ENCODE results near the gene TMPRSS15.
A peak's percentile ranks its signal among the peaks of the same experiment; 100 is the strongest.

Gene TMPRSS15

DNA sequence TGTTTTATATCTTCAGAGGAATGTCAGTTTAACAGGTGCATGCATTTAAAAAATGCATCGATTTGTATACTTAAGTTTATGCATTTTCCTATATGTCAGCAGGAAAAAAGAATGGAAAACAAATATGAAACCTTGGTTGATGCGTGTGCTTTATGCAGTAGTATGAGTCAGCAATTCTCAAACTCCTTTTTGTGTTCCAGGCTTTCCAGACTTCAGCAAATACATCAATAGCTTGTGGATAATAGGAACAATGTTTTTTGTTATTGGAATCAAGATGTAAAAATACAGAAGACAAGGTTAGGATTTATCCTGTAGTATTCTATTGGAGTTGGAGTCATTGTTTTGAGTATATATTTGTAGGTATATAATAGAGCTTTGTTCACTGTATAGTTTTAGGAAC is 113.7 kb downstream of the TMPRSS15 start:
- Histone ChIP-seq H3K27ac (ENCODE audit: low read length) (no peak overlapping the region), H3K9me3 (ENCODE audit: insufficient read depth, low read length) (no peaks in the 10 kb centered on the region), H3K4me3 (ENCODE audit: low read length) (no peak overlapping the region), H3K4me1 (ENCODE audit: low read length) (no peaks in the 10 kb centered on the region), H3K9ac (ENCODE audit: low read length) (no peak overlapping the region), H3K79me2 (ENCODE audit: low read length) (no peaks in the 10 kb centered on the region), H4K20me1 (ENCODE audit: insufficient read depth, low read length) (no peaks in the 10 kb centered on the region), H3K4me2 (ENCODE audit: low read length) (no peak overlapping the region), H3K36me3 (replicated peaks; ENCODE audit: low read depth, low read length) (no peaks in the 10 kb centered on the region), H2AFZ (ENCODE audit: low read depth, low read length) (no peak overlapping the region), H3K27me3 (ENCODE audit: low read depth, low read length) (no peaks in the 10 kb centered on the region)
- TF ChIP-seq, protein P1, sequence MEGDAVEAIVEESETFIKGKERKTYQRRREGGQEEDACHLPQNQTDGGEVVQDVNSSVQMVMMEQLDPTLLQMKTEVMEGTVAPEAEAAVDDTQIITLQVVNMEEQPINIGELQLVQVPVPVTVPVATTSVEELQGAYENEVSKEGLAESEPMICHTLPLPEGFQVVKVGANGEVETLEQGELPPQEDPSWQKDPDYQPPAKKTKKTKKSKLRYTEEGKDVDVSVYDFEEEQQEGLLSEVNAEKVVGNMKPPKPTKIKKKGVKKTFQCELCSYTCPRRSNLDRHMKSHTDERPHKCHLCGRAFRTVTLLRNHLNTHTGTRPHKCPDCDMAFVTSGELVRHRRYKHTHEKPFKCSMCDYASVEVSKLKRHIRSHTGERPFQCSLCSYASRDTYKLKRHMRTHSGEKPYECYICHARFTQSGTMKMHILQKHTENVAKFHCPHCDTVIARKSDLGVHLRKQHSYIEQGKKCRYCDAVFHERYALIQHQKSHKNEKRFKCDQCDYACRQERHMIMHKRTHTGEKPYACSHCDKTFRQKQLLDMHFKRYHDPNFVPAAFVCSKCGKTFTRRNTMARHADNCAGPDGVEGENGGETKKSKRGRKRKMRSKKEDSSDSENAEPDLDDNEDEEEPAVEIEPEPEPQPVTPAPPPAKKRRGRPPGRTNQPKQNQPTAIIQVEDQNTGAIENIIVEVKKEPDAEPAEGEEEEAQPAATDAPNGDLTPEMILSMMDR (IDR thresholded peaks at IDR 0.05; ENCODE audit: low read depth, low read length) = no peak
- TF ChIP-seq EZH2phosphoT487 (IDR thresholded peaks at IDR 0.05; ENCODE audit: low read depth) = no peak

DNA sequence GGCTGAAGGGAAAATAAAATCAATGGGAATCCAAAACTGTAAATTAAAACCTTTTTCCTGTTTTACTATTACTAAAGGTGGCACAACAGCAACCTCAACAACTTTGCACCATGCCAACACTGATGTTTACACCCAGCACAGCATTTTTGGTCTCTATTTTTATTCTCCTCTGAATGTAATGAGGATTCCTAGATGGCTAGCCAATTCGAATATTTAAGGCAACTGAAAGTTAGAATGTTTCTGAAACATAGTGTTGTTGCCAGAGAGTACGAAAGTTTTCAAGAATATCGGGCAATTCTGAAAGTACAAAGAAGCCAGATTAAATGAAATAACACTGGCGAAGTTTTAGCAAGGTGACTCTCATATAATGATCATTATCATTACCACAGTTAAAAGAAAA is 118.2 kb downstream of the TMPRSS15 start:
- Histone ChIP-seq H2AFZ (ENCODE audit: low read depth, low read length) (no peak overlapping the region), H3K9me3 (ENCODE audit: insufficient read depth, low read length) (no peaks in the 10 kb centered on the region), H3K4me3 (ENCODE audit: low read length) (no peak overlapping the region), H3K36me3 (replicated peaks; ENCODE audit: low read depth, low read length) (no peaks in the 10 kb centered on the region), H4K20me1 (ENCODE audit: insufficient read depth, low read length) (no peaks in the 10 kb centered on the region), H3K9ac (ENCODE audit: low read length) (no peak overlapping the region), H3K4me1 (ENCODE audit: low read length) (no peaks in the 10 kb centered on the region), H3K4me2 (ENCODE audit: low read length) (no peak overlapping the region), H3K79me2 (ENCODE audit: low read length) (no peaks in the 10 kb centered on the region), H3K27ac (ENCODE audit: low read length) (no peak overlapping the region), H3K27me3 (ENCODE audit: low read depth, low read length) (no peaks in the 10 kb centered on the region)
- no peak for TF ChIP-seq EZH2phosphoT487 (IDR thresholded peaks at IDR 0.05; ENCODE audit: low read depth)
- TF ChIP-seq, protein P1 (IDR thresholded peaks at IDR 0.05; ENCODE audit: low read depth, low read length) = no peak

DNA sequence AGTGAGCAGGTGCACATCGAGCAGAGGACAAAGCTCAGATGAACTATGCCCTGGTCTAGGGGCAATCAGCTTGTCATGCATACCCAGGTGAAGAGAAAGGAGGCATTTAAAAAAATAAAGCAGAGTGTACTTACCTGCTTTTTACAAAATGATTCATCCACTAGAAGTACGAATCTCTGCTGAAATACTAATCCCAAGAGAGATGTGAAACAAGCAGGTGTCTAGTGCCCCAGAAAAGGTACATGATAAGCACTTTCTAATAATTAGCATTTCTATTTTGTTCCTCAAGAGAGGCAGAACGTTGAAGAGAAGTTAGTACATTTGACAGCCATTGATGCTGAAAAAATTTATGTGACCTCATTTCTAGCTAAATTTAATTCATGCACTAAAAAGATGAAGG is 127.8 kb downstream of the TMPRSS15 start:
- no peaks in the 10 kb centered on the region for H4K20me1 ChIP-seq (ENCODE audit: insufficient read depth, low read length)
- H3K4me1 ChIP-seq (ENCODE audit: low read length) = peaks cover 12% of the 10 kb centered on the region
- H3K4me3 ChIP-seq (ENCODE audit: low read length) = no peak overlapping the region
- H3K9ac ChIP-seq (ENCODE audit: low read length) = no peak overlapping the region
- H3K27me3 ChIP-seq (ENCODE audit: low read depth, low read length) = no peaks in the 10 kb centered on the region
- no peak overlapping the region for H3K27ac ChIP-seq (ENCODE audit: low read length)
- no peak for TF ChIP-seq EZH2phosphoT487 (IDR thresholded peaks at IDR 0.05; ENCODE audit: low read depth)
- TF ChIP-seq, protein P1 (IDR thresholded peaks at IDR 0.05; ENCODE audit: low read depth, low read length) = no peak
- no peaks in the 10 kb centered on the region for H3K36me3 ChIP-seq (replicated peaks; ENCODE audit: low read depth, low read length)
- no peaks in the 10 kb centered on the region for H3K9me3 ChIP-seq (ENCODE audit: insufficient read depth, low read length)
- H2AFZ ChIP-seq (ENCODE audit: low read depth, low read length) = no peak overlapping the region
- H3K4me2 ChIP-seq (ENCODE audit: low read length) = peak overlapping the region; percentile 36; the same call in 1 of the 2 replicates
- no peaks in the 10 kb centered on the region for H3K79me2 ChIP-seq (ENCODE audit: low read length)

DNA sequence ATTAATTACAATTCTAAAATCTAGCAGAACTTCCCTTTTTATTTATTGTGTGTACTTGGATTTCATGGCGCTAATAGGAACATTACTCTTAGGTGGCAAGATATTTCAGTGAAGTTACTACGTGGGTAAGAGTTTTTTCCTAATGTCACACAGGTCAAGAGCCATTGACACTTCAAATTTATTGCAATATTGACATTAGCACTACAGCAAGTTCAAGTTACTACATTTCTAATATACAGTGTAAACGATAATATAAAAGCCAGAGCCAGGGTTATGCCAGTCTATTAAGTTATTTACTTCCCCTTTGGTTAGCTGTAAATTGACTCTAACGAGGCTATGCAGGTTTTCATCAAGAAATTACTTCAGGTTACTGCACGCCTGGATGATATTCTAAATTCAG is 129.2 kb downstream of the TMPRSS15 start:
- Histone ChIP-seq H3K79me2 (ENCODE audit: low read length) (no peaks in the 10 kb centered on the region), H3K9ac (ENCODE audit: low read length) (no peak overlapping the region), H2AFZ (ENCODE audit: low read depth, low read length) (no peak overlapping the region), H3K4me3 (ENCODE audit: low read length) (no peak overlapping the region), H3K4me1 (ENCODE audit: low read length) (peaks cover 12% of the 10 kb centered on the region), H3K27me3 (ENCODE audit: low read depth, low read length) (no peaks in the 10 kb centered on the region), H4K20me1 (ENCODE audit: insufficient read depth, low read length) (no peaks in the 10 kb centered on the region), H3K36me3 (replicated peaks; ENCODE audit: low read depth, low read length) (no peaks in the 10 kb centered on the region), H3K9me3 (ENCODE audit: insufficient read depth, low read length) (no peaks in the 10 kb centered on the region), H3K27ac (ENCODE audit: low read length) (no peak overlapping the region), H3K4me2 (ENCODE audit: low read length) (no peak overlapping the region)
- no peak for TF ChIP-seq EZH2phosphoT487 (IDR thresholded peaks at IDR 0.05; ENCODE audit: low read depth)
- TF ChIP-seq, protein P1 (IDR thresholded peaks at IDR 0.05; ENCODE audit: low read depth, low read length) = no peak
